ENCODE data around the gene LRRC14B.
A peak's percentile ranks its signal among the peaks of the same experiment; 100 is the strongest.
"Not testable (repeated sequence)": the region's sequence is repeated elsewhere in the genome, so short reads cannot be mapped to it uniquely, and the experiment has no call there.

LRRC14B gene

GRCh38 chr5:208449-209114 is 17.3 kb downstream of the LRRC14B start:
- DNase-seq, result no peak

GRCh38 chr5:213803-214395 is 22.6 kb downstream of the LRRC14B start:
- DNase-seq, result no peak

GRCh38 chr5:215256-215655 is 24.0 kb downstream of the LRRC14B start:
- DNase-seq, result not testable (repeated sequence)

- not testable (repeated sequence) for DNase-seq
These were observed 24.8 kb downstream of the LRRC14B start for GRCh38 chr5:216076-216475.

- DNase-seq, result peak; percentile 76
These were observed 26.5 kb downstream of the LRRC14B start, which contains the start of the genes CCDC127 and SDHA for GRCh38 chr5:217494-218456. TSS of gene CCDC127 (minus strand) at chr5:218153. CDS start at chr5:216849, 1,304 bp downstream. TSS of gene SDHA (plus strand) at chr5:218320. CDS start at chr5:218356, 36 bp downstream.

- no peak for DNase-seq
These were observed 27.4 kb downstream of the LRRC14B start for GRCh38 chr5:218457-219291.

- no peak for DNase-seq
These were observed 28.2 kb downstream of the LRRC14B start for GRCh38 chr5:219460-219863.

- DNase-seq, result no peak
These were observed 28.7 kb downstream of the LRRC14B start for GRCh38 chr5:219991-220390.

- DNase-seq, result not testable (repeated sequence)
These were observed 31.8 kb downstream of the LRRC14B start for GRCh38 chr5:222951-223715.

- DNase-seq, result no peak
These were observed 32.5 kb downstream of the LRRC14B start for GRCh38 chr5:223791-224190.

GRCh38 chr5:225334-225733 is 34.0 kb downstream of the LRRC14B start:
- DNase-seq, result no peak

GRCh38 chr5:227375-227774 is 36.1 kb downstream of the LRRC14B start:
- DNase-seq, result not testable (repeated sequence)

- no peak for DNase-seq
These were observed 37.6 kb downstream of the LRRC14B start for GRCh38 chr5:228886-229285.

- DNase-seq, result no peak
These were observed 39.4 kb downstream of the LRRC14B start for GRCh38 chr5:230711-231110.

- DNase-seq, result no peak
These were observed 40.4 kb downstream of the LRRC14B start for GRCh38 chr5:231661-232060.

- not testable (repeated sequence) for DNase-seq
These were observed 42.1 kb downstream of the LRRC14B start for GRCh38 chr5:233426-233825.

GRCh38 chr5:234450-234849 is 43.2 kb downstream of the LRRC14B start:
- DNase-seq, result no peak

- not testable (repeated sequence) for DNase-seq
These were observed 44.2 kb downstream of the LRRC14B start for GRCh38 chr5:235527-235926.

GRCh38 chr5:237931-238330 is 46.6 kb downstream of the LRRC14B start:
- not testable (repeated sequence) for DNase-seq

GRCh38 chr5:240550-240949 is 49.3 kb downstream of the LRRC14B start:
- not testable (repeated sequence) for DNase-seq

GRCh38 chr5:241045-241669 is 49.9 kb downstream of the LRRC14B start:
- not testable (repeated sequence) for DNase-seq
